IPS DF 6.9 (cell line): Measurements from ENCODE around the gene HYAL3.

Experiments used
- DNase-seq: peaks from one replicate; pipeline ENCODE4 v3.0.0-alpha.2; 2013; ENCODE audit warnings: low read depth, low spot score
- H3K27ac ChIP-seq: one replicate; pipeline ENCODE4 v1.5.1; 2013; ENCODE audit warnings: low read length, control low read depth
- H3K27me3 ChIP-seq: 2 replicates; pipeline ENCODE4 v1.6.1; 2013; ENCODE audit warnings: mild to moderate bottlenecking, low read length; ENCODE audit not compliant: control insufficient read depth, insufficient read depth
- H3K36me3 ChIP-seq: 2 replicates; pipeline ENCODE4 v1.6.1; 2013; ENCODE audit warnings: low read length; ENCODE audit not compliant: control insufficient read depth, insufficient read depth
- H3K4me1 ChIP-seq: 2 replicates; pipeline ENCODE4 v1.6.1; 2013; ENCODE audit warnings: low read length; ENCODE audit not compliant: control insufficient read depth, insufficient read depth
- H3K4me3 ChIP-seq: 2 replicates; pipeline ENCODE4 v1.5.1; 2013; ENCODE audit warnings: mild to moderate bottlenecking, low read length
- H3K9me3 ChIP-seq: 2 replicates; pipeline ENCODE4 v1.6.1; 2013; ENCODE audit warnings: low read length, inconsistent platforms; ENCODE audit not compliant: control insufficient read depth, insufficient read depth
- WGBS: extraction: QIAGEN DNeasy Blood & Tissue Kit; methylation state at CpG from one replicate; pipeline ENCODE4 v1.1.7; 2013; ENCODE audit warnings: mixed read lengths, missing lambda C conversion rate; ENCODE audit not compliant: insufficient read length, insufficient coverage; 5-methylcytosine and 5-hydroxymethylcytosine counted together

HYAL3 gene

DNA sequence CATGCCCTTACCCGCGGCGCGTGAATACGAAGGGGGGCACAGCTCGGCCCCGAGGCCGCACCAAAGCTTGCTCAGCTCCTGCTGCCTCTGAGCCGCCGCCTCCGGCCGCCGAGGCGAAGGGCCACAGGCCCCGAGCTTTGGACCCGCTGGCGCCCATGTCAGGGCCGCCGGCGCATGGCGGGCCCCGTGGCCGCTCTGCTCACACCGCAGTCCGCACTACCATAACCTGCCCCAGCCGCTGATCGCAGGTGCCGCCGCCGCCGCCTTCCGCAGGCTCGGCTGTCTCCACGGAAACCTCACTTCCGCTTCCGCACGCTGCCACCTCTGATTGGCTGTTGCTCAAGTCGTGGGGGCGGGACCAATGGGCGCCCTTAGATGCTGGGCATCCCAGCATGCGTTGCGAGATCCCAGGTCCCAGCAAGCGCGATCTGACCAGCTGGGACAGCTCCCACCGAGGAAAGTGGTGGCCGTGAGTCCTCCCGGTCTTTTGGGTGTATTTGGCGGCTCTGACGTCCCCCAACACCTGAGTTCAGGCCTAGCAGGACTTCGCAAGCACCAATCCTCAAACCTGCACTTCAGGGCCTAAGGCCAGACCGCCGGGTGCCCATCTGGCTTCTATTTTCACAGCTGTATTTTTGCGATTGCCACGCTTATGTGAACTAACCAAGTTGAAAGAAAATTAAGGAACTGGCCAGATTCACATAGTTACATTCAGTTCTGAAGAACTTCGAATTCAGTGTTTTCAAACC, 28.9 kb upstream of the HYAL3 start, which contains the start of gene TUSC2:
TSS of gene TUSC2 (minus strand) at position 281 of the 749 bp plus-strand sequence. CDS start at position 157, 124 bp downstream.
- H3K4me1 ChIP-seq: peaks cover 3% of the 10 kb centered on the region; the same call in 1 of the 2 replicates
- H3K27ac ChIP-seq: no peak within 1 kb of the TSS
- peaks cover 18% of the 10 kb centered on the region for H3K36me3 ChIP-seq
- no peaks in the 10 kb centered on the region for H3K9me3 ChIP-seq
- H3K27me3 ChIP-seq: no peaks in the 10 kb centered on the region
- no peak for DNase-seq
- WGBS: no CpG with 5 or more reads among the region's 55 CpGs
- H3K4me3 ChIP-seq: peak within 1 kb of the TSS; percentile 84

DNA sequence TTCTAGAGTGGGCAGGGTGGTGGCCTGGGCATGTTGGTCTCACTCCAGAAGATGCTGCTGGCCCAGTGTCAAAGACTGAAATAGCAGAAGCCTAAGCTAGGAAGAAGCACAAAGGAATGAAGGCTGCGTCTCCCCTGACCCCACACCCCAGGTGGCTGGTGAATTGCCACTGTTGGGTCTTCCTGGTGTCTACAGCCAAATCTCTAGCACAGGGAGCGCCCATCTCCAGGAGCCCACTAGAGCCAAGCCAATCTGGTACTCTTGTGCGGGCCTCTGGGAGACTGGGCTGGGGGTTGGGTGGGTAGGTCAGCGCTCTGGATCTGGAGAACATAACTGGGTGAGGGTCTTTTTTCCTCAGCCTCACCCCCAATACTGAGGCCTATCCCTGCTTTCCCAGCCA, 27.9 kb upstream of the HYAL3 start:
- WGBS: no CpG with 5 or more reads among the region's 4 CpGs
- DNase-seq: no peak

DNA sequence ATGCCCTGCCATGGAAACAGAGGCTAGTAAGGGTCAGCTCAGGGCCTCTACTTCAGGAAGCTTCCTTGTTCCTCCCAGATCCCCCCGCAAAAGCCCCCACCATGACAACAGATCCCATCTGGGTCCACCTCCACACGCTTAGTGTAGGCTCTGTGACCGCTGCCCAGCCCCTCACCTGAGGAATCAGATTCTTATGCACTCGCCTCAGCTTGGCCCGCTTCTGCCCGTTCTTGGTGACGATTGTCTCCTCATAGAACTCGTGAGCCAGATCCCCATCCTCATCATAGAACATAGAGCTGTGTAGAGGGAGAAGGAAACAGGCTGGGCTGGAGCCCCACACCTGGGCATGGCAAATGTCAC, 27.0 kb upstream of the HYAL3 start:
- WGBS: no CpG with 5 or more reads among the region's 8 CpGs
- peaks cover 3% of the 10 kb centered on the region; the same call in 1 of the 2 replicates for H3K4me1 ChIP-seq
- H3K27ac ChIP-seq: no peak overlapping the region
- no peak overlapping the region for H3K4me3 ChIP-seq
- DNase-seq: no peak
- H3K27me3 ChIP-seq: no peaks in the 10 kb centered on the region
- H3K9me3 ChIP-seq: no peaks in the 10 kb centered on the region
- peaks cover 13% of the 10 kb centered on the region for H3K36me3 ChIP-seq

More for the DNA sequence above, 27.9 kb upstream of the HYAL3 start:
- Histone ChIP-seq H3K9me3 (no peaks in the 10 kb centered on the region), H3K27me3 (no peaks in the 10 kb centered on the region), H3K4me1 (peaks cover 3% of the 10 kb centered on the region; the same call in 1 of the 2 replicates), H3K4me3 (peak overlapping the region; percentile 84; the same call in 1 of the 2 replicates), H3K36me3 (peaks cover 18% of the 10 kb centered on the region), H3K27ac (no peak overlapping the region)

- Histone ChIP-seq H3K4me3 (no peak overlapping the region), H3K36me3 (peaks cover 11% of the 10 kb centered on the region), H3K27me3 (no peaks in the 10 kb centered on the region), H3K27ac (no peak overlapping the region), H3K9me3 (no peaks in the 10 kb centered on the region), H3K4me1 (peaks cover 3% of the 10 kb centered on the region; the same call in 1 of the 2 replicates)
- WGBS: no CpG with 5 or more reads among the region's 11 CpGs
- no peak for DNase-seq
These were observed 26.4 kb upstream of the HYAL3 start for GRCh38 chr3:50325497-50326181.

GRCh38 chr3:50325113-50325480, 25.9 kb upstream of the HYAL3 start:
- DNase-seq: no peak
- H3K27me3 ChIP-seq: no peaks in the 10 kb centered on the region
- H3K4me3 ChIP-seq: no peak overlapping the region
- peaks cover 7% of the 10 kb centered on the region; the same call in 1 of the 2 replicates for H3K36me3 ChIP-seq
- no peak overlapping the region for H3K27ac ChIP-seq
- peaks cover 5% of the 10 kb centered on the region for H3K4me1 ChIP-seq
- no peaks in the 10 kb centered on the region for H3K9me3 ChIP-seq
- WGBS: no CpG with 5 or more reads among the region's 2 CpGs

DNA sequence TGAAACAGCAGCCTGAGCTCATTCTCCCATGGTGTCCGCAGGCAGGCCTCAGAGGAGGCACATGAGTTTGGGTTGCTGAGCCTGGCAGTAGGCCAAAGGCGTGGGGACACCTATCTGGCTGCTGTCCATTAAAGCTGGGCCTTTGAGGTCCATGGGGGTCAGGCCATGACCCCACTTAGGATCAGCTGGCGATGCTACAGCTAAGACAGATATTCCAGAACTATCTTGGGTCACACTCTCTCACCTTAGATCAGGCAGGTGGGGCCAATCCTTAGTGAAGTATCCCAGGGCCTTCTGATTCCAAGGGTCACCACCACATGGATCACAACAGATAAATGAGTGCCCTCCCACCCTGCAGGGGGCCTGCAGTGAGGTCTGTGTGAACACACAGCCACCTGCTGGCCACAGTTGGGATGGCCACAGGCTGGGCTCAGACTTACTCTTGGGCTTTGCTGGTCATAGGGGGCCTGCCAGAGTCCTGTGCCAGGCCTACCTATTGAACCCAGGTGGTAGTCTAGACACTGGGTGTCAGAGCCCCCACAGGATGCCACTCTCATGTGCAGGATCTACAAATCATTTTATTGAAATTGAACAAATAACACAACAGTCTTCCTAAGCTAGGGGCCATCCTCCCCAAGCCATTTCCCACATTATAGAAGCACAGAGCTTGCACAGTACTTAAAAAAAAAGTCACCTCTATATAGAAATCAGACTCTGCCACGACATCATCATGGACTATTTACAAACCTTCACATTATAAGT, 25.3 kb upstream of the HYAL3 start:
- Histone ChIP-seq H3K27me3 (no peaks in the 10 kb centered on the region), H3K27ac (no peak overlapping the region), H3K4me1 (peaks cover 8% of the 10 kb centered on the region), H3K9me3 (no peaks in the 10 kb centered on the region), H3K4me3 (no peak overlapping the region), H3K36me3 (peaks cover 4% of the 10 kb centered on the region)
- no CpG with 5 or more reads among the region's 4 CpGs for WGBS
- DNase-seq: no peak

- WGBS: no CpG with 5 or more reads among the region's 5 CpGs
- Histone ChIP-seq H3K4me3 (no peak overlapping the region), H3K36me3 (peaks cover 12% of the 10 kb centered on the region), H3K27ac (no peak overlapping the region), H3K9me3 (no peaks in the 10 kb centered on the region), H3K27me3 (no peaks in the 10 kb centered on the region), H3K4me1 (peaks cover 8% of the 10 kb centered on the region)
- no peak for DNase-seq
These were observed 24.5 kb upstream of the HYAL3 start for GRCh38 chr3:50323614-50324199.

GRCh38 chr3:50323092-50323600, 23.9 kb upstream of the HYAL3 start:
- Histone ChIP-seq H3K27me3 (no peaks in the 10 kb centered on the region), H3K9me3 (no peaks in the 10 kb centered on the region), H3K4me3 (no peak overlapping the region), H3K4me1 (peaks cover 8% of the 10 kb centered on the region), H3K36me3 (peaks cover 18% of the 10 kb centered on the region), H3K27ac (no peak overlapping the region)
- DNase-seq: no peak
- WGBS: no CpG with 5 or more reads among the region's 4 CpGs

DNA sequence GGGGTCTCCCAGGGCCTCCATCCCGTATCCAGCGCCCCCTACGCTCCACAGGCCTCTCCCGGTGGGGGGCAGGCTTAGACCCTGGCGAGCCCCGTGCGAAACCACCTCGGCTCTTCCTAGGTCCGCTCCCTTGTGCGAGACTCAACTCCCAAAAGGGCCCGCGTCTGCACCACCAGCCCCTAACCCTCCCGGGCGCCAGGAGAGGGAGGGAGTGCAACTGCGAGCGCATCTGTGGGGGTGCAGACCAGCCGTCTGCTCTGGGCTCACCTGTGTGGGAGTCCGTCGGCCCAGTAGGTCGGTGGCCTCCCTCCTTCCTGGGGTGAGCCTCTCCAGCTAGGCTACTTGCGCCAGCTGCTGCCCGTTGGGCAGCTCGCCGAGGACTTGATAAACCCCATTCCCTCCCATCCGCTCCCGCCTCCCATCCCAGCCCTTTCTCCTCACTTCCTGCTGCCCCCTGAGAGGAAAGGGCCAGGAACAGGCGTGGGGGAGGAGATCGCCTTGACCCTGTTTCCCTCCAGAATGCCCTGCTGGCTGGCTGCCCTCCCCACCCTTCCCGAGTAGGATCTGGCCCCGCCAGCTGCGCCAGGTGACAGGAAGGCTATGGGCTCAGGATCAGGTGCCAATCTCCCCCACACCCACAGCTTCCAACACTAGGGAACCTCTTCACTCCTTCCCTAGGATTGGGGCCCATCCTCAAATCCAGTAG, 23.3 kb upstream of the HYAL3 start, which contains the start of gene HYAL2:
TSS of gene HYAL2 (minus strand) at position 360 of the 706 bp plus-strand sequence. CDS start 2,256 bp downstream, outside the sequence.
- no peak within 1 kb of the TSS for H3K27ac ChIP-seq
- WGBS: no CpG with 5 or more reads among the region's 31 CpGs
- H3K9me3 ChIP-seq: no peaks in the 10 kb centered on the region
- H3K36me3 ChIP-seq: peaks cover 20% of the 10 kb centered on the region
- H3K4me1 ChIP-seq: peaks cover 8% of the 10 kb centered on the region
- DNase-seq: no peak
- peak within 1 kb of the TSS; percentile 85 for H3K4me3 ChIP-seq
- H3K27me3 ChIP-seq: no peaks in the 10 kb centered on the region
